ENCODE data around the gene F13B.
A peak's percentile ranks its signal among the peaks of the same experiment; 100 is the strongest.

The F13B gene

GRCh38 chr1:197017558-197018146 lies 49.4 kb downstream of the F13B start:
- Histone ChIP-seq H3K27me3 (no peaks in the 10 kb centered on the region), H3K36me3 (no peaks in the 10 kb centered on the region), H3K4me1 (no peaks in the 10 kb centered on the region), H3K9me3 (no peaks in the 10 kb centered on the region; the same call in 1 of the 2 replicates), H3K4me3 (ENCODE audit: low read depth, low read length) (peak overlapping the region; percentile 44)
- peak; percentile 70 for DNase-seq
- TF ChIP-seq CTCF (IDR thresholded peaks at IDR 0.05; ENCODE audit: low read depth, low read length): no peak

- H3K4me3 ChIP-seq (ENCODE audit: low read depth, low read length): no peak overlapping the region
- no peaks in the 10 kb centered on the region for H3K4me1 ChIP-seq
- TF ChIP-seq CTCF (IDR thresholded peaks at IDR 0.05; ENCODE audit: low read depth, low read length): no peak
- no peaks in the 10 kb centered on the region; the same call in none of the 2 replicates for H3K9me3 ChIP-seq
- DNase-seq: no peak
- H3K36me3 ChIP-seq: no peaks in the 10 kb centered on the region
- no peaks in the 10 kb centered on the region for H3K27me3 ChIP-seq
These were observed 50.3 kb downstream of the F13B start for GRCh38 chr1:197016751-197017150.

GRCh38 chr1:197013234-197013633 lies 53.8 kb downstream of the F13B start:
- DNase-seq: no peak
- Histone ChIP-seq H3K27me3 (no peaks in the 10 kb centered on the region), H3K9me3 (no peaks in the 10 kb centered on the region; the same call in none of the 2 replicates), H3K4me1 (no peaks in the 10 kb centered on the region), H3K4me3 (ENCODE audit: low read depth, low read length) (no peak overlapping the region), H3K36me3 (no peaks in the 10 kb centered on the region)
- no peak for TF ChIP-seq CTCF (IDR thresholded peaks at IDR 0.05; ENCODE audit: low read depth, low read length)

- DNase-seq: no peak
- H3K4me1 ChIP-seq: no peaks in the 10 kb centered on the region
- H3K36me3 ChIP-seq: no peaks in the 10 kb centered on the region
- no peaks in the 10 kb centered on the region for H3K27me3 ChIP-seq
- H3K9me3 ChIP-seq: no peaks in the 10 kb centered on the region; the same call in none of the 2 replicates
- TF ChIP-seq CTCF (IDR thresholded peaks at IDR 0.05; ENCODE audit: low read depth, low read length): no peak
- no peak overlapping the region for H3K4me3 ChIP-seq (ENCODE audit: low read depth, low read length)
These were observed 55.4 kb downstream of the F13B start for GRCh38 chr1:197011614-197012013.

- Histone ChIP-seq H3K4me1 (no peaks in the 10 kb centered on the region), H3K36me3 (no peaks in the 10 kb centered on the region), H3K9me3 (no peaks in the 10 kb centered on the region; the same call in none of the 2 replicates), H3K27me3 (no peaks in the 10 kb centered on the region), H3K4me3 (ENCODE audit: low read depth, low read length) (no peak overlapping the region)
- no peak for TF ChIP-seq CTCF (IDR thresholded peaks at IDR 0.05; ENCODE audit: low read depth, low read length)
- DNase-seq: no peak
These were observed 58.2 kb downstream of the F13B start for GRCh38 chr1:197008861-197009260.

GRCh38 chr1:197003132-197003531 lies 63.9 kb downstream of the F13B start:
- H3K27me3 ChIP-seq: no peaks in the 10 kb centered on the region
- DNase-seq: no peak
- H3K4me3 ChIP-seq (ENCODE audit: low read depth, low read length): no peak overlapping the region
- no peaks in the 10 kb centered on the region for H3K36me3 ChIP-seq
- no peak for TF ChIP-seq CTCF (IDR thresholded peaks at IDR 0.05; ENCODE audit: low read depth, low read length)
- no peaks in the 10 kb centered on the region for H3K9me3 ChIP-seq
- no peaks in the 10 kb centered on the region for H3K4me1 ChIP-seq
